ENCODE data around the gene BMP2.

The BMP2 gene

DNA sequence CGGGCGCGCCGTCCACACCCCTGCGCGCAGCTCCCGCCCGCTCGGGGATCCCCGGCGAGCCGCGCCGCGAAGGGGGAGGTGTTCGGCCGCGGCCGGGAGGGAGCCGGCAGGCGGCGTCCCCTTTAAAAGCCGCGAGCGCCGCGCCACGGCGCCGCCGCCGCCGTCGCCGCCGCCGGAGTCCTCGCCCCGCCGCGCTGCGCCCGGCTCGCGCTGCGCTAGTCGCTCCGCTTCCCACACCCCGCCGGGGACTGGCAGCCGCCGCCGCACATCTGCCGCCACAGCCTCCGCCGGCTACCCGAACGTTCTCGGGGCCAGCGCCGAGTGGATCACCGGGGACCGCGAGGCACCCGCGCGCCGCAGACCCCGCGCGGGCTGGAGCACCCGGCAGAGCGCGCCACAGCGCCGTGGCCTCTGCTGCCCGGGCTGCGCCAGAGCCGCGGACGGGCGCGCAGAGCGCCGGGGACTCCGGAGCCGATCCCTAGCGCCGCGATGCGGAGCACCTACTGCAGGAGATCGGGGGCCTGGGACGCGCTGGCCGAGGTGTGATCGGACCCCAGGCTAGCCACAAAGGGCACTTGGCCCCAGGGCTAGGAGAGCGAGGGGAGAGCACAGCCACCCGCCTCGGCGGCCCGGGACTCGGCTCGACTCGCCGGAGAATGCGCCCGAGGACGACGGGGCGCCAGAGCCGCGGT lies at the start of gene BMP2:
TSS of gene BMP2 (plus strand) at position 151 of the 692 bp plus-strand sequence. CDS start 2,441 bp downstream, outside the sequence.
- DNase-seq (ENCODE audit: low spot score), result peak; percentile 85

GRCh38 chr20:6718662-6719368 lies 48.7 kb upstream of the BMP2 start:
- no peak for DNase-seq (ENCODE audit: low spot score)

DNA sequence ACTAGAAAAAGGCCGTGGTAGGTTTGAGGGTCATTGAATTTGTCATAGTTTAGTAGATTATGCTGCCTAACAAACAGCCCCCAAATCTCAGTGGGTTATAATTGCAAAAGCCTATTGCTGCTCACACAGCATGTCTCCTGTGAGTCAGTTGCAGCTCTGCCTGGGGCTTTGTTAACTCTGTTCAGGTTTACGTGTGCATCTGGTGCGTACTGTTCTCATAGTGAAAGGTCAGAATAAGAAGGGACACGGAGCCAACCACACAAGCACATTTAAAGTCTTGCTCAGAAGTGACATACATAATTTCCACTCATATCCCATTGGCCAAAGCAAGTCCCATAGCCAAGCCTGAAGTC lies 48.1 kb upstream of the BMP2 start:
- no peak for DNase-seq (ENCODE audit: low spot score)

DNA sequence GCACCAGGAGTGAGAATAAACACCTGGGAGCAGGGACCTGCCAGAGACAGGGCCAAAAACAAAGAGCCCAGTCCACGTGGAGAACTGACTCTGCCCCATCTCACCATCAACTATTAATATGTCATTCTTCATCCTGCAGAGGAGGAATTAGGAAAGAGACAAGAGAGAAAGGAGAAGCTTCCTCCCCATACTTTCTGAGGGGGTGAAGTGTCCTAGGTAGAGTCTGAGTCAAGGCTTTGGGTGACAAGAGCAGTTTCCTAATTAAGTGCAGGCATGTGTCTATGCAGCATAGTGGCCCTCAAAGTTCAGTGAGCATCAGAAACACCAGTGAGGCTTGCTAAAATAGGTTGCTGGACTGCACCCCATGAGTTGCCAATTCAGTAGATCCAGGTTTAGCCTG lies 40.7 kb upstream of the BMP2 start:
- DNase-seq (ENCODE audit: low spot score), result no peak

- no peak for DNase-seq (ENCODE audit: low spot score)
Measured at GRCh38 chr20:6730672-6731328, 36.7 kb upstream of the BMP2 start.

DNA sequence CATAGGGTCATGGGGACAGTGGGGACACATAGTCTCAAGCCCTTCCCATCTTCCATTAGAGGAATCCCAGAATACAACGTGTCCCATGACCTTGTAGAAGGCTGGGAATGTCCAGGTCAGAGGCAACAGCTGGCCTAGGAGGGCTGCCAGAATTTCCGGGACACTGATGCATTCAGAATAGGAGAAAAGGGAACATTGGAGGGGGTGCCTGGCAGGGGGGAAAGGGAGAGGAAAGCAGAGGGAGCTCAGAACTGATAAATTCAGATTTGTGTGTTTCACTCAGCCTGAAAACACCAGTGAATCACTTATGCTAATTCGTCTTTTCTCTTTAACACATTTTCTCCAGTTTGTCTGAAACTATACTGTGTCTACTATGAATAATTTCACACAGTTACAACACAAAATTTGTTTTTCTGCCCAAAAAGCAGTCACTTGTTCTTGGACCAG lies 35.5 kb upstream of the BMP2 start:
- DNase-seq (ENCODE audit: low spot score), result no peak

GRCh38 chr20:6732851-6733250 lies 34.6 kb upstream of the BMP2 start:
- DNase-seq (ENCODE audit: low spot score), result no peak

GRCh38 chr20:6733965-6734364 lies 33.5 kb upstream of the BMP2 start:
- no peak for DNase-seq (ENCODE audit: low spot score)

DNA sequence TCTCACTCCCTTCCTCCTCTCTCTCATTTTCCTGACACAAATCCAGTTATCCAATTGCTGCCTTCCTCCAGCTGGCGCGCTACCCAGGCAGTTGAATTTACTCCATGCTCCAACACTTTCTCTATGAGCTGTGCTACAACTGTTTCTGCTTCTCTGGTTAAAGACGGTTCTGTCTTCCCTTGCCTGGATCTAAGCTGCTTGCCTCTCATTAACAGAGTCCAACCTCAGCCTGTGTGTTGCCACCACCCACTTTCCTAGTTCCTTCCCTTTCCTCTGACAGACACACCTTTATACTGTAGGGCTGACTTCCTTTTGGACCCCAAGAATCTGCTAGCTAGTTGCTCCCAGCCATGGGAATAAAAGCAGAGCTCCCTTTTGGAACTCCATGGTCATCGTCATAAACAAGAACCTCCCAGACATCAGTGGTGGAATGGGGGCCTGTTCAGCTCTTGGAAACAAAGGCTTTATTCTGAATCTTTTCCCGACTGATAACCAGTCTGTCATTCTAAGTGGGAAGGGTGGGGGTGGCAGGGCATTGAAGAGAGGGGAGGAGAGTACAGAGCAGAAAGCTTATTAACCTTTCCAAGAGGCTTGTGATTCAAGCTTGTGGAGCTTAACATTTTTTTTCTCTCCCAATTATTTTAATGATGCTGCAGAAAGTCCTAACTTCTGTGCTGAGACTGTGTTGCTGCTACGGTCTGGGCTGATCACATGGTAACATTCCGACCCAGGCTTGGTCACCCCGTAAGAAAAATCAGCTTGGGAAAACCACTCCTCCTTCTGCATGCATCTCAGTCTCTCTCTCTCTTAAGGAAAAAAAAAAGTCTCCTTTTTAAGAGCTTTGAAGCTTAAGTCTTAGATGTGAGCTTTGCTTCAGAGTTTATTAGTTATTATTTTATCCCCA lies 31.3 kb upstream of the BMP2 start:
- no peak for DNase-seq (ENCODE audit: low spot score)

GRCh38 chr20:6739406-6739805 lies 28.1 kb upstream of the BMP2 start:
- no peak for DNase-seq (ENCODE audit: low spot score)

- no peak for DNase-seq (ENCODE audit: low spot score)
Measured at GRCh38 chr20:6740096-6740495, 27.4 kb upstream of the BMP2 start.

- DNase-seq (ENCODE audit: low spot score), result no peak
Measured at GRCh38 chr20:6744180-6744579, 23.3 kb upstream of the BMP2 start.

- DNase-seq (ENCODE audit: low spot score), result no peak
Measured at GRCh38 chr20:6744805-6745204, 22.7 kb upstream of the BMP2 start.

- no peak for DNase-seq (ENCODE audit: low spot score)
Measured at GRCh38 chr20:6746901-6747609, 20.4 kb upstream of the BMP2 start.

- no peak for DNase-seq (ENCODE audit: low spot score)
Measured at GRCh38 chr20:6750438-6750837, 17.0 kb upstream of the BMP2 start.

- DNase-seq (ENCODE audit: low spot score), result no peak
Measured at GRCh38 chr20:6756693-6757595, 10.5 kb upstream of the BMP2 start.

DNA sequence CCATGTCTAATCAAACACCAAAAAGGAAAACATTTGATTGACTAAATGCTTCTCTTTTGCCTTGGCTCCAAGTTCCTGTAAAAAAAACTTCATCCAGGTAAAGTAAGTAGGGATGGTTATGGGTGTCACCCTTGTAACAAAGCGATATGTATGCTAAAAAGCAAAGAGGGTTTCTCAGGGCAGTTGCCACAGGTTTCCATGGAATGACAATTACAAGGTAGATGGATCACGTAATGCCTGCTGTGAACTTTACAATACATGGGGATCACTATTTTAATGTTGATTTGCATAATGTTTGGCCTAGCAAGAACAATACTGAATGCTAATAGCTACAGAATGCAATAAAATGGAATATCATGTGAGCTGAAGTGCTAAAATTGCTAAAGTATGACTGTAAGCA lies 2.9 kb upstream of the BMP2 start:
- no peak for DNase-seq (ENCODE audit: low spot score)

- peak; percentile 28 for DNase-seq (ENCODE audit: low spot score)
Measured at GRCh38 chr20:6765469-6766058, 1.9 kb upstream of the BMP2 start.

GRCh38 chr20:6766433-6766832 lies 1.1 kb upstream of the BMP2 start:
- DNase-seq (ENCODE audit: low spot score), result no peak

DNA sequence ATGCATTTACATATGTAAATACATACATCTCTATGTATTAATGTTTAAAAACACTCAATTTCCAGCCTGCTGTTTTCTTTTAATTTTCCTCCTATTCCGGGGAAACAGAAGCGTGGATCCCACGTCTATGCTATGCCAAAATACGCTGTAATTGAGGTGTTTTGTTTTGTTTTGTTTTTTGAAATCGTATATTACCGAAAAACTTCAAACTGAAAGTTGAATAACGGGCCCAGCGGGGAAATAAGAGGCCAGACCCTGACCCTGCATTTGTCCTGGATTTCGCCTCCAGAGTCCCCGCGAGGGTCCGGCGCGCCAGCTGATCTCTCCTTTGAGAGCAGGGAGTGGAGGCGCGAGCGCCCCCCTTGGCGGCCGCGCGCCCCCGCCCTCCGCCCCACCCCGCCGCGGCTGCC lies 355 bp upstream of the BMP2 start:
- DNase-seq (ENCODE audit: low spot score), result no peak

Measured in D341Med (cell line).